ENCODE data around the gene CERK. TPM values are rescaled to one million over a fixed set of nuclear protein-coding genes. Genes with fewer than 3 reads are reported as not detected.
"Not testable (repeated sequence)": the region's sequence is repeated elsewhere in the genome, so short reads cannot be mapped to it uniquely, and the experiment has no call there.

Gene CERK
- total RNA-seq, 1 donor from 2014 or later, result 22.6 TPM

DNA sequence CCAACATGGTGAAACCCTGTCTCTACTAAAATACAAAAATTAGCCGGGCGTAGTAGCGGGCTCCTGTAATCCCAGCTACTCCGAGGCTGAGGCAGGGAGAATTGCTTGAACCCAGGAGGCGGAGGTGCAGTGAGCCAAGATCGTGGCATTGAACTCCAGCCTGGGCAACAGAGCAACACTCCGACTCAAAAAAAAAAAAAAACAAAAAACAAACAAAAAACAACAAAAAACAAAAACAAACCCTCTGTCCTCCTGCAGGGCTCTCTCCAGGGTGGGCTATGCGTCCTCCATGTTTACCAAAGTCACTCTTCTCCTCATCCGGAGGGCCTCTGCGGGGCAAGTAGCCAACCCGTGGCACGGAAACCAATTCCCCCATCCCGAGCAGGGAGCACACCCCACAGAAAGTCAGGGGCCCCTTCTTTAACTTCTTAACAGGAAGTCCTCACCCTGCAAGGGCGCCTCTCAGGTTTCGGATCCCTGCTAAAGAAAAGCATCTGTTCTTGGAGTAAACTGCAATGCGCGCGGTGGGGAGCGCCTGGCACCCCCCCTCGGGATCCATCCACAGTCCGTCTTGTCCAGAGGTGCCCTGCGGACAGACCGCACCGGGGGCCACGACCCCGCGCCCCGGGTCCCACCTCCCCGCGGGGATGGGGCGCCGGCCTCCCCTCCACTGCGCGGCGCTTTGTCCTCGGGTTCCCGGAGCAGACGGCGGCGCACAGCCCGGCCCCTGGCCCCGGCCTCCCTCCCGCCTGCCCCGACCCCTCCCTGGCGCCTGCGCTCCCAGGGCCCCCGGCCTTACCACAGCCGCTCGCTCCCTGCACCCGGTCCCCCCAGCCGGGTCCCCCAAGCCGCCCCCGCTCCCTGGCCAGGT, 712 bp downstream of the CERK start:
- DNase-seq (ENCODE audit: low read depth), result no peak
- TF ChIP-seq, protein P1, sequence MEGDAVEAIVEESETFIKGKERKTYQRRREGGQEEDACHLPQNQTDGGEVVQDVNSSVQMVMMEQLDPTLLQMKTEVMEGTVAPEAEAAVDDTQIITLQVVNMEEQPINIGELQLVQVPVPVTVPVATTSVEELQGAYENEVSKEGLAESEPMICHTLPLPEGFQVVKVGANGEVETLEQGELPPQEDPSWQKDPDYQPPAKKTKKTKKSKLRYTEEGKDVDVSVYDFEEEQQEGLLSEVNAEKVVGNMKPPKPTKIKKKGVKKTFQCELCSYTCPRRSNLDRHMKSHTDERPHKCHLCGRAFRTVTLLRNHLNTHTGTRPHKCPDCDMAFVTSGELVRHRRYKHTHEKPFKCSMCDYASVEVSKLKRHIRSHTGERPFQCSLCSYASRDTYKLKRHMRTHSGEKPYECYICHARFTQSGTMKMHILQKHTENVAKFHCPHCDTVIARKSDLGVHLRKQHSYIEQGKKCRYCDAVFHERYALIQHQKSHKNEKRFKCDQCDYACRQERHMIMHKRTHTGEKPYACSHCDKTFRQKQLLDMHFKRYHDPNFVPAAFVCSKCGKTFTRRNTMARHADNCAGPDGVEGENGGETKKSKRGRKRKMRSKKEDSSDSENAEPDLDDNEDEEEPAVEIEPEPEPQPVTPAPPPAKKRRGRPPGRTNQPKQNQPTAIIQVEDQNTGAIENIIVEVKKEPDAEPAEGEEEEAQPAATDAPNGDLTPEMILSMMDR (conservative IDR thresholded peaks at IDR 0.05; ENCODE audit: low read depth, low read length), result no peak

DNA sequence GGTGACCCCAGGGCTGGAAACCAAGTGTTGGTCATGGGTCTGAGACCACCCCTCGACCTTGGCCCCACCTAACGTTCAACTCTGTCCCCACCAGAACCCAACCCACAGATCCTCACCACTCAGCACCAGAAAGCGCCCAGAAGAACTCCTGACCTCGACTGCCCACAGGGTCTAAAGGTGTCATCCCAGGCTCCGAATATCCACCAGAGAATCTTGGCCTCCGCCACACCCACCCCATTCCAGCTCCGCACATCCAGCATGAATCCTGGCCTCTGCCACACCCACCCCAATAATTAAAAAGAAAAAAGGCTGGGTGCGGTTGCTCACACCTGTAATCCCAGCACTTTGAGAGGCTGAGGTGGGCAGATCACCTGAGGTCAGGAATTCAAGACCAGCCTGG, 1.3 kb downstream of the CERK start:
- peak overlapping the region; percentile 62 for H3K4me3 ChIP-seq (ENCODE audit: low read depth, low read length)
- TF ChIP-seq, protein P1 (conservative IDR thresholded peaks at IDR 0.05; ENCODE audit: low read depth, low read length), result no peak
- DNase-seq (ENCODE audit: low read depth), result no peak

More for the DNA sequence above, 712 bp downstream of the CERK start:
- peak overlapping the region; percentile 62 for H3K4me3 ChIP-seq (ENCODE audit: low read depth, low read length)

DNA sequence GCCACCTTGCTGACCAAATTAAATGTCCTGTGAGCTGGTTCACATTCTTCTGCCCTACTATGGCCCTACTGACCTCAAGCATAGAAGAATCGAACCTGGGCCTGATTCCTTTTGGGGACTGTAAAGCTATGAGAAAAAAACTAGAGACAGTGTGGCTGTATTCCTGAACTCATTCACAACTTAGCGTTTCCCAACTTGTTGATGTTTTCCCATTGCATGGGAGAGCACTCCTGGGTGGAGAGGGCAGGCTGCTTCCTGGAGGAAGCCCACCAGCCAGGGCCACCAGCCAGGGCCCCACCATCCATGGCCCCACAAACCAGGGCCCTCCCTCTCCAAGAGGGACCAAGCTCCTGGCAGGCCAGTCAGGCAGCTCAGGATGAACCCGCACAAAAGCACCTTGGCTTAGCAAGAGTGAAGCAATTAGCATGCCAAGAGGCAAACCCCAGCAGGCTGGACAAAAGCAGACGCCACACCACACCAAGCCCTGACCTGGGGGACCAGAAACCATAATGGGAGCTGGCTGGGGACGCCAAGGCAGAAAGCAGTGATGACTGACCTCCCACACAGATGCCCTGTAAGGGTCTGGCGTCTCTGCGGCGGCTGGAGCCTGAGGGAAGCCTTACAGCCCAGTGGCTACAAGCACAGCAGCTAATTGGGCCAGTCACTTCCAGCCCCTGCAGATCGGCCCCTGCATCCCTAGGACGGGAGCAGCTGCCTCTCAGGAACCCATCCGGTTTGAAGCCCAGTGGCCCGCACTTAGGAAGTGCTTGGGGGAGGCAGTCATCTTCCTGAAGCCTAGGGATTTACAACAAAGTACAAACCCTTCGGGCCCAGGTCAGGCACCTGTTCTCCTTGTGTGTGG, 2.1 kb downstream of the CERK start:
- TF ChIP-seq, protein P1 (conservative IDR thresholded peaks at IDR 0.05; ENCODE audit: low read depth, low read length), result no peak
- H3K4me3 ChIP-seq (ENCODE audit: low read depth, low read length), result no peak overlapping the region
- no peak for DNase-seq (ENCODE audit: low read depth)

DNA sequence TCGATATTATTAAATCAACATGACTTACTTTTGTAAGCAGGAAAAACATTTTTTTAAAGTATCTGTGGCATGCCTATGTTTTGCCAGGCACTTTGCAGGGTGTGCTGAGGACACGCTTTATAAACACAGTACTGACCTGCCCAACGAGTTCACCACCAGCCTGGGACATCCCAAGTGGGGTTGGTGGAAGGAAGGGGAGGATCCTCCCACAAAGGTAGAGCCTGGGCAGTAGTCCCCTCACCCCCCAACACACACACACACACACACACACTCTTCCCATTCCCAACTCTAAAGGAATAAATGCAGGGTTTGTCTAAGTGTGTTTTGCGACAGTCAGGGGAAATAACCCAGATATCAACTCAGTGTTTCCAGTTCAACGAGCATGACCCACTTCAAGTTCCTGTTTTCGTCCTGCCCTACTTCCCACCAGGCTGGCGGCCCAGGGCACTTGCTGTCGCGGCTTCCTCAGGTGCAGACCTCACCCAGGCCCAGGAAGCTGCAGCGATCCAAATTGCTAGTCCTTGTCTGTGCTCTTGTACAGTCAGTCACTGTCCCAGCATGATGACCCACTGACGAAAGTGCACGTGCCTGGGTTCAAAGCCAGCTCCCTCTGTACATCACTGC, 3.1 kb downstream of the CERK start:
- DNase-seq (ENCODE audit: low read depth), result peak; percentile 38
- TF ChIP-seq, protein P1 (conservative IDR thresholded peaks at IDR 0.05; ENCODE audit: low read depth, low read length), result no peak
- H3K4me3 ChIP-seq (ENCODE audit: low read depth, low read length), result peak overlapping the region; percentile 9

DNA sequence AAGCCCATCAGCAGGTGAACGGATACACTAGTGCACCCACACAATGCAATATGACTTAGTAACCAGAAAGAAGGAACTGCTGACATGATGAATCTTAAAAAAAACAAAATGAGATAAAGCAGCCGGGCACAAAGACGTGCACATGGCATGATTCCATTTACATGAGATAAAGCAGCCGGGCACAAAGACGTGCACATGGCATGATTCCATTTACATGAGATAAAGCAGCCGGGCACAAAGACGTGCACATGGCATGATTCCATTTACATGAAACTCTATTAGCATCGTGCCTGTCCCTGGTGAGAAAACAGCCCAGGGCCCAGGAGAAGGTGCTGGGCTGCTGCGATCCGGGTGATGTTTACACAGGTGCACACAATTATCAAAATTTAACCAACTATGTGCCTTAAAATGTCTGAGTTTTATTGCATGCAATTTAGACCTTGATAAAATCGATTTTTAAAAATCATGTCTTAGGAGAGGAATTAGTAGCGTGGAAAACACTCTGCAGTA, 3.8 kb downstream of the CERK start:
- H3K4me3 ChIP-seq (ENCODE audit: low read depth, low read length); DNase-seq (ENCODE audit: low read depth): not testable (repeated sequence)

DNA sequence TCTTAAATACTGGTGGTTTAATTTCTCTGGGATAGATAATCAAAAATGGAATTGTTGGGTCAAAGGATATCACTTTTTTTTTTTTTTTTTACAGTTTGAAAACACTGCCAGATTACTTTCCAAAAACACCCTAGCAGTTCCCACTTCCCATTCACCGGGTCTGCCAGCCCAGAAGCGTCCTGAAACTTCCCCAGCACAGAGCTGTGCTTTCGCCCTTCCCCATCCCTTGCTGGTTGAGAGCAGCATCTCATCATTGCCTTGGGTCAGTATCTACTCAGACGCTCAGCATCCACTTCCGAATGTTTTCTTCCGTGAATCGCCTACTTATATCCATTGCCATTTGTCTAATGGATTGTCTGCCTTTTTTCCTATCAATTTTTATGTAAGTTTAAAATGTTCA, 5.5 kb downstream of the CERK start:
- DNase-seq (ENCODE audit: low read depth), result no peak
- TF ChIP-seq, protein P1 (conservative IDR thresholded peaks at IDR 0.05; ENCODE audit: low read depth, low read length), result no peak
- no peak overlapping the region for H3K4me3 ChIP-seq (ENCODE audit: low read depth, low read length)

DNA sequence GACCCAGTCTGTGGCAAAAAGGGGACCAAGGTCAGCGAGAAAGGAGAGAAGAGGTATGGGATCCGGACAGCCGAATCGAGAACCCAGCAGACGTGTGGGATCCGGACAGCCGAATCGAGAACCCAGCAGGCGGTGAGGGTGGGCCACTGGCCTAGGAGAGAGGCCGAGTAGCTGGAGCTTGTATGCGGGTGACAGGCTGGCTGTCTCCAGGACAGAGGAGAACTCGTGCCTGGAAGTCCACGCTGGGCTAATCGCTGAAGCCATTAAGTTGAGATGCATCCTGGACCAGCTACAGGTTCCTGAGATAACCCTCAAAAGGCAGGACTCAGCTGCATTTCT, 6.0 kb downstream of the CERK start:
- TF ChIP-seq, protein P1 (conservative IDR thresholded peaks at IDR 0.05; ENCODE audit: low read depth, low read length), result no peak
- no peak for DNase-seq (ENCODE audit: low read depth)
- no peak overlapping the region for H3K4me3 ChIP-seq (ENCODE audit: low read depth, low read length)

All from epithelial cell of proximal tubule (primary cell).